Esophagus squamous epithelium (tissue), 4 donors: Measurements from ENCODE around the gene MYLK2.

Experiments
- POLR2A ChIP-seq, 4 donors: fragments of 450-650 bp; IDR thresholded peaks; one replicate each; pipeline ENCODE4 v1.6.1; 2017; ENCODE audit warnings: antibody characterized with exemption in 4 of 4, mild to moderate bottlenecking in 4 of 4, moderate library complexity in 3 of 4
- TF ChIP-seq, protein P1 (sequence below), 6 experiments: fragments of 450-650 bp in 4 of 6; fragments of 200-600 bp in 2 of 6; sonication (generic) in 2 of 6; IDR thresholded peaks; one replicate each; pipeline ENCODE4 v1.5.1; 2016 to 2019; ENCODE audit warnings: antibody characterized with exemption in 6 of 6, mild to moderate bottlenecking in 4 of 6, moderate library complexity in 4 of 6

- TF ChIP-seq, protein P1, sequence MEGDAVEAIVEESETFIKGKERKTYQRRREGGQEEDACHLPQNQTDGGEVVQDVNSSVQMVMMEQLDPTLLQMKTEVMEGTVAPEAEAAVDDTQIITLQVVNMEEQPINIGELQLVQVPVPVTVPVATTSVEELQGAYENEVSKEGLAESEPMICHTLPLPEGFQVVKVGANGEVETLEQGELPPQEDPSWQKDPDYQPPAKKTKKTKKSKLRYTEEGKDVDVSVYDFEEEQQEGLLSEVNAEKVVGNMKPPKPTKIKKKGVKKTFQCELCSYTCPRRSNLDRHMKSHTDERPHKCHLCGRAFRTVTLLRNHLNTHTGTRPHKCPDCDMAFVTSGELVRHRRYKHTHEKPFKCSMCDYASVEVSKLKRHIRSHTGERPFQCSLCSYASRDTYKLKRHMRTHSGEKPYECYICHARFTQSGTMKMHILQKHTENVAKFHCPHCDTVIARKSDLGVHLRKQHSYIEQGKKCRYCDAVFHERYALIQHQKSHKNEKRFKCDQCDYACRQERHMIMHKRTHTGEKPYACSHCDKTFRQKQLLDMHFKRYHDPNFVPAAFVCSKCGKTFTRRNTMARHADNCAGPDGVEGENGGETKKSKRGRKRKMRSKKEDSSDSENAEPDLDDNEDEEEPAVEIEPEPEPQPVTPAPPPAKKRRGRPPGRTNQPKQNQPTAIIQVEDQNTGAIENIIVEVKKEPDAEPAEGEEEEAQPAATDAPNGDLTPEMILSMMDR (IDR thresholded peaks at IDR 0.05), result no peak
- no peak for TF ChIP-seq POLR2A (IDR thresholded peaks at IDR 0.05)
Observed at GRCh38 chr20:31863296-31864085, 44.3 kb downstream of the MYLK2 start.
